ENCODE data around the gene DGCR8.

Gene DGCR8

DNA sequence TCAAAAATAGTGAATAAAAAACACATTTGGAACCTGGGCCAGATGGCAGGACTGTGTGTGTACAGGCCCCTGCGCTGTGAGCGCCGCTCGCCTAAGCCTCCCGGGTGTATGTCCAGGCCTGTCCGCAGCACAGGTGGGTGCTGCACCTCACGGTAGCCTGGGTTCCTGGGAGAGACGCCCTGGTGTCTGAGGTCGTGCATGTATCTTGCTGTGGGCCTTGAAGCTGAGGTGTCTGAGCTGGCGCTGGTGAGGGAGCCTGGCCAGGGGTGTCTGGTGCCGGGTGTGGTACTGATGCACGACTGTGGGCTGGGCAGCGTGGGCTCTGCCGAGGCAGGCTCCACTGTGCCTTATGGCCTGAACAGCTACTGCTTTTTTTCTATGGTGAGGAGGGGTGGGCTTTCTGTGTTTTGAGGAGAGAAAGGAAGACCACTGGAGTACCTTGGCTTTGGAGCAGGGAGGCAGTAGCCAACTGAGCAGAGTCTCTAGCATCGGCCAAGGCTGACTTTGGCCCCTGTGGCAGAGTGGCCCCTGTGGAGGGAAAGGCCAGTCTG is 47.4 kb downstream of the DGCR8 start:
- no peak for DNase-seq

DNA sequence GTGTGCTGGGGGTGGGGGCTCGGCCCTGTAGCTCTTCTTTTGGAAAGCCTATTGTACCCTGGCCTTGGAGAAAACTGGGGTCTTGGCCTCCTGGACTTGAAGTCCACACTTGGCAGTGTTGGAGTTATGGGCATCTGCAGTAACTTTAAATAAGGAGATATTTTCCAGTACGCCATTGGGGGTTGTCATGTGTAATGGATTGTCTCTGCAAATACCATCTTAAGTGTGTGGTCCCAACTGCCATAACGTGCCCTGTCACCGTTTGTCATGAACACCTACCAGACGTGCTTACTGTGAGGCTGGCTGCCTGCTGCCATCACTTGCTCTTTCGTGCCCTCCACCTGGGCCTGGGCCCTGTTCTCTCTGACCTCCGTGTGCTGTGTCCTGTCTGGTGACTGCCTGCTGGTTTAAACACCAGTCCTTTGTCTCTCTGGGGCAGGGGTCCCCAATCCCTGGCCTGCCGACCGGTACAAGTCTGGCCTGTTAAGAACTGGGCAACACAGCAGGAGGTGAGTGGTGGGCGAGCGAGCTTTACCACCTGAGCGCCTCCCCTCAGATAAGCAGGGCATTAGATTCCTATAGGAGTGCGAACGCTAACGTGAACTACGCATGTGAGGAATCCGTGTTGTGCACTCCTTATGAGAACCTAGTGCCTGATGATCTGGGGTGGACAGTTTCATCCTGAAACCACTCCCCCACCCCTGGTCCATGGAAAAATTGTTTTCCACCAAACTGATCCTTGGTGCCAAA is 48.0 kb downstream of the DGCR8 start:
- no peak for DNase-seq

DNA sequence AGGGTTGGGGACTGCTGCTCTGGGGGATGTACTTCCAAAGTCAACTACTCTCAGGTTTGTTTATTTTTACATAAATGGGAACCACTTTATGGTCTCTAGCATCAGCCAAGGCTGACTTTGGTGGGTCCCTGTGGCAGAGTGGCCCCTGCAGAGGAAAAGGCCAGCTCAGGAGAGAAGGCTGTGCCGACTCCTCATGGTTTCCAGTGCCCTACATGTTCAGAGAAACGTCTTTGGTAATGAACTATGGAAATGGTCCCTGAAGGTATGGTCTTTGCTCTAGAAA is 48.5 kb downstream of the DGCR8 start:
- no peak for DNase-seq

DNA sequence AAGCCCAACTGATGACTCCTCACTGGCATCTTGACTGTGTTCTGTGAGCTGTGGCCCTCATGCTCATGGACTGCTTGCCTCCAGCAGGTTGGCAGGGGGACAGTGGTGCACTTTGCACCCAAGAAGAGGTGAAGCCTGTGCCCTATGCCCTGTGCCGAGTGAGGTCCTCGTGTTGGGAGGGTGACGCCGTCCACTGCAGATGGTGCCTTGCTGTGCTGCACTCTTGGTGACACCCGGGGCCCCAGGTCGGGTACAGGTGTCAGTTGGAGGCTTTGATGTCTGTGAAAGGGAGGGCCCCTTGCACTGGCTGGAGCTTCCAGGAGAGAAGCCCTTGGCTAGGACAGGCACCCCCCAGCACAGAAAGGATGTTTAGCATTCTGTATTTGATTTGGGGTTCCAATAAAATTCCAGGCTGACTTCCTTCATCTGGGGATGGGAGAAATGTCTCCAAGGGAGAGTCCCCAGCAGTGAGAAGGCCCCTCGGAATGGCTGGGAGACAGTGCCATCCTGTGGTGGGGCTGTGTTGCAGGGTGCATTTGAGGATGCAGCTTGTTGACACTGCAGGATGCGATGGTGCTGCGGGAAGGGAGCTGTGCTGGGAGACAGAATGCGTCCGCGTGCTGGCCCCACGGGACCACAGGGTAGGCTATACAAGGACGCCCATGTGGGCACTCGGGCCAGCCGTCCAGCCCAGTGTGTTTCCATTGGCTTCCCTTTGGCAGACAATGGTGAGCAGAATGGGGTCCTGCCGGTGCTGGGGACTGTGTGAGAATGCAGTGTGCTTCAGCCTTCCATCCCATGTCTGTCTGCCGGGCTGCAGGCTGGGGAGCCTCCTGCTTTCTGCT is 49.1 kb downstream of the DGCR8 start:
- DNase-seq: peak; percentile 42

DNA sequence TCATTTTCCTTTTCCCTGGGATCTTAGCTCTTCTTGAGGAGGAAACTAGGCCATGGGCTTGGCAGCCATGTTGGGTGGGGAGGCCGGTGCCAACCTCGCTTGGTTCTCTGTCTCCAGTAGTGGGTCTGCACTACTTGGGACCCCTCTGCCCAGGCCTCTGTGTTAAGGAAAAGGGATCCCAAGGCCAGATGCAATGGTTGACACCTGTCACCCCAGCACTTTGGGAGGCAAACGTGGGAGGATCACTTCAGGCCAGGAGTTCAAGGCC is 49.6 kb downstream of the DGCR8 start:
- DNase-seq: no peak

DNA sequence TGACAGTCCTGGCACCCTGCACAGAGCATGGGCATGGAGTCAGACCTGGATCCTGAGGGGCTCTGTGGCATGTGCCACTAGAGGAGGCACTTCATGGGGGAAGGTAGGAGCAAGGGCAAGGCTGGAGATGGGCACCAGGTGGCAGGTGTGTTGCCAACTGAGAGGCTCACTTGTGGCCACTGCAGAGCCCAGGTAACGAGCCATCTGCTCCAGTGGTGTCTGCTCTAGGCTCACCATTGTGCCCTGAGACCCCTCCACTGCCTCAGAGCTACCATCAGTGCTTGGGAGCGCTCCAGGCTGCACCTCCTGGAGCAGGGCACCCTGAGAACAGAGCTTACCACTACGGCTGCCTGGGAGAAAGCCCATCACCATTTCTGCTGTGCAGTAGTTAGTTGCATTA is 50.3 kb downstream of the DGCR8 start:
- no peak for DNase-seq

DNA sequence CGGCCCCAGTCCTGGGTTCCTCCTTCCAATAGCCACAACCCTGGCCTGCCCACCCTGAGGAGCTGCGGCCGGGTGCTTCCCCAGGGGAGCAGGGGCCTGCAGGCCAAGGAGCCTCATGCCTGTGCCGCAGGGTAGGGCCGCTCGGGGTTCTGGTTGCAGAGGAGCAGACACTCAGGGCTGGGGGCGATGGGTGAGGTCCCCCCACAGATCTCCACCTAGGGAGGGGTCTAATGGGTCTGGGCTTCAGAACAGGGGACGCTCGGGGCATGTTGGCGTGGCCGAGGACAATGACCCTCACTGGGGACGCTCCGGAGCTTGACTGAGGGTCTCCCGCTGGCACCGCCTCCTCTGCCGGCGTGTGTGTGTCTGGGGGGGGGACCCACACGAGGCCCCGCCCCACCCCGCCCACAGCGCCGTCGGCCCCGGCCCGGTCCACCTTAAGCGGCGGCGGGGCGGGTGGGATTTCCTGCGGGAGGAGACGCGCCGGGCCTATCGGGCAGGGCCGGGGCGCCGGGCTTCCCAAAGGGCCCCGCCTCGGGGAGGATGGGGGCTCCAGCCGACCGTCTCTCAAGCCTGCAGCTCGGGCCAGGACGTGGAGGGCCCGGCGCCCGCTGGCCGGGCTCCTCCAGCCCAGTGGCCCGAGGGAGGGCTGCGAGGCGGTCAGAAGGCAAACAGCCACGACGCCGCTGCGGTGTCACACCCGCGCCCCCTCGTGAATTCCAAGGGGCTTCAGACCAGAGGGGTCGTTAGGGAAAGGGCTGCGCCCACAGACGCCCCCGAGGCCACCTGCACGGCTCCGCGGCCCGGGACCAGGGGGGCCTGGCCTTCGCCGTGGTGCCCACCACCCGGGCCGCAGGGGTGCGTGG is 50.9 kb downstream of the DGCR8 start:
- peak; percentile 79 for DNase-seq

DNA sequence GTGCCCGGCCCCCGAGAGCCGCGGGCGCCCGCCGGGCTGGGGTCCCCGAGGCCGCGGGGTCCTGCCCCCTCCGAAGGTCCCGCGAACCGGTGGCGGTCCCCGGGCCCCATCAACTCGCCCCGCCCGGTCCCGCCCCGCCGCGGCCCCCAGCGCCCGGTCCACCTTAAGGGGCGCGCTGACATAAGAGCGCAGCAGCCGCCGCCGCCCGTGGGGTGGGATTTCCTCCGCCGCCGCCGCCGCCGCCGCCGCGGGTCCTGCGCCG is 51.5 kb downstream of the DGCR8 start, which contains the start of gene ZDHHC8:
Gene ZDHHC8 (plus strand): TSS at position 208 of the 262 bp plus-strand sequence. CDS start 144 bp downstream, outside the sequence.
- DNase-seq: peak; percentile 42

DNA sequence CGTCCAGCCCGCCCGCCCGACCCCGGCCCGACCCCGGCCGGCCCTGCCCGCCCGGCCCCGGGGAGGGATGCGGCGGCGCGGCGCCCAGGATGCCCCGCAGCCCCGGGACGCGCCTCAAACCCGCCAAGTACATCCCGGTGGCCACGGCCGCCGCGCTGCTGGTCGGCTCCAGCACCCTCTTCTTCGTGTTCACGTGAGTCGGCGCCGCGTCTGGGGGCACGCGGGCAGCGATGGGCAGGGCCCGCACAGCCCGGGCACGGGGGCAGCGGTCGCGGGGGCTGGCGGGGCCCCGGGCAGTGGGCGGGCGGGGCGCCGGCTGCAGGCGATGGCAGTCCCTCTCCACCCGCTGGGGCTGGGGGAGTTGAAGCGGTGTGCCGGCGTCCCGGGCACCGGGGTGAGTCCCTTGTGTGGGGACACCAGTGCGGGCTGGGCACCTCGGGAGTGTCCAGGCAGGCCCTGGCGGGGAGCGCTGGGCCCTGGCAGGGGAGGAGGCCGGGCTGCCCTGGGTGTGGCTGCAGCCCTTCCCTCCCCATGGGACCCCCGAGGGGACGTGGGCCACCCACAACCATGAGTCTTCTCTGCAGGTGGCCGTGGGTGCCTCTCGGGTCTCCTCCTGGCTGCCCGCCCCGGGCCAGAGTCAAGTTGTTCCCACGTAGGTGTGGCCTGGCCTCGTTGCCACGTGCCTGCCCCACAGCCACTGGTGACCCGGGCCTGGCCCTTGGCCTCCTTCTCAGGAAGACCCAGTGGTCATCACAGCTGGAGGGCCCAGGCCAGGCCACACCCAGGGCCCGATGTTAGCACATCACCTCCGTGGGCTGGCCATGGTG is 52.0 kb downstream of the DGCR8 start:
- DNase-seq: no peak

DNA sequence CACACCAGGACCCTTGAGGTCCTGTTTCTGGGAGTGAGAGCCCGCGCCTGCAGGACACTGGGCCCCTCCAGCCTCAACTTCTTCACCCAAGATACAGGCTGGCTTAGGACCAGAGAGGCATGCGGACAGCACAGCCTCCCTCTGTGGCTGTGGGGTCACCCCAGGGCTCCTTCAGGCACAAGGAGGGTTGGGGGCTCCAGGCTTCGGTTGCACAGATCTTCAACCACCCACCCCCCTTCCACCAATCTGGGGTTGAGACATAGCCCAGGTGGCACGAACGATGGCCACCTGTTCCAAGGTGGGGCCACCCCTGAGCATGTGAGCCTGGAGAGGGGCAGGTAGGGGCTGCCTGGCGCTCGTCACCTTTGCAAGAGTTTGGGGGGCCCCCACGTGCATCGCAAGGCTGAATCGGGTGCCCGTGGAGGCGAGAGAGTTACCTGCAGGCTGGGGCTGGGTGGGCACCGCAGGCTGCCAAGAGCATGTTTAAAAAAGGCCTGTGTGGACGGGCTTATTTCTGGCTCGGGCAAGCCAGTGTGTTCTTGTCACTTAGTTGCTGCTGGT is 52.7 kb downstream of the DGCR8 start:
- DNase-seq: no peak

DNA sequence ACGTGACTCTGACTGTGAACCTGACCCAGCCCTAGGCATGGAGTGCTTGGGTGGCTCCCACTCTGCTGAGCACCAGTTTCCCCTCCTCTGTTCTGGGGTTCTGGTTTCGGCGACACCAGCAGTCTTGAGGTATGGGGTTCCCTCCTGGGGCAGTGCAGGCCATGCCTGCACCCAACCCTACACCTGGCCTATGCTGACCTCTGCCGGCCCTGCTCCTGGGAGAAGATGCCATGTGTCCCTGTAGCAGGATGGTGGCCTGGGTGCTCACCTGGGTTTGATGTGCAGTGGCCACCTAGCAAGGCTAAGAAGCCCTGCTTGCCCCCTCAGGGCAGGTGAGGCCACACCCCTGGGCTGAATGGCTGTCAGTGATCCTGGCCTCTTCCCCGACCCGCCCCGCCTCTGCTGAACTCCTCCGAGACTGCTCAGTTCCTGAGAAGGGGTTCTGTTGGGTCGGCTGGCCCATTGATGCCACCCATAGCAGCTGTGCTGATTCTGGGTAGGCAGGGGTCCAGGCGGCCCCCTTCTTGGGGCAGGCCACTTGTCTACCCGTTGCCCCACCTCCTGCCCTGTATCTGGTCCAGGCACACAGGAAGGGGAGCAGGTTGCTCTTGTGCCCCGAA is 54.0 kb downstream of the DGCR8 start:
- DNase-seq: no peak

DNA sequence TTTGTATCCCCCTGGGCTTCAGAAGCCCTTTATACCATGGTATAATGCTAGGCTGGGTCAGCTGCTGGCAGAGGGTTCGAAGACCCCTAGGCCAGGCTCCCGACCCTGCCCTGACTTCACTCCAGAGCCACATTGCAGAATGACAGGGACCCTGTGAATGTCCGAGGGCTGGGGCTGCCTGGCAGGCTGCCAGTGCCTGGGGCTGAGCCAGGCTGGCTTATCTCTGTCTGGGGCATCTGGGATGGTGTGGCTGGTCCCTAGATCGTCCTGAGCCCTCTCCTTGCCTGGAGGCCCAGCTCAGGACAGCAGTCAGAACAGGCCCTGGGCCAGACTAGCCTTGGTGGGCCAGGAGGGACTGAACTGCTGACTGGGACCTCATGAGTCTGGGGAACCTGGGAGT is 55.2 kb downstream of the DGCR8 start:
- no peak for DNase-seq

DNA sequence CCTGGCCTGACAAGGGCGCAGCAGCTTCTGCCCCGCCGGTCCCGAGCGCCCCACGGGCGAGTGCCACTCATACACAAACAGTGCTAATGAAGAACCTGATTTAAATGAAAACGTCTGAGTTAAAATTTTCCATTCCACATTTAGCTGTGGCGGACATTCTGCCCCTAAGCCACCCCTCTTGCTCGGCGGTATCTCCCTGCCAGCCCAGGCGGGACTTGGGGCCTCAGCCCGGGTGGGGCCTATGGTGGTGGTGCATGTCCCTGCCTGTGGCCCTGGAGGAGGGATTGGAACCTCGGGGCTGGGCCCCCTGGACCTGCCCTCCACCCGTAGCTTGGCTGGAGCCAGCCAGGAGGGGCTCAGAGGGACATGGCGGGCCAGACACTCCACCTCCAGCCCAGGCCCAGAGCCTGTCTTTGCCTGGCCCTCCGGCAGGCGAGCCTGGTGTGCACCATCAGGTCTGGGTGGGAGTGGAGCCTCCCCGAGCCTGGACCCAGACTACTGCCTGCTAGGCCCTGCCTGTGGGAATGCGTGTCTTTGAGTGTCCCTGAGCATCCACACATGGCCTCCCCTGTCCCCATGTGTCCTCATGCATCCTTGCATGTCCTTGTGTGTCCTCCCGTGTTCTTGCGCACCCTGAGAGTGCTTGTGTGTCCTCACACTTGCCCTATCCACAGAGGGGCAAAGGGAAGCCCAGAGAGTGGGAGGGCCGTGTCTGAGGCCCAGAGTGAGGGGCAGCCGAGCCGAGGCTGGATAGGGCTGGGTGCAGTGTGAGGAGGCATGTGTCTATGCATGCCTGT is 56.0 kb downstream of the DGCR8 start:
- DNase-seq: no peak

DNA sequence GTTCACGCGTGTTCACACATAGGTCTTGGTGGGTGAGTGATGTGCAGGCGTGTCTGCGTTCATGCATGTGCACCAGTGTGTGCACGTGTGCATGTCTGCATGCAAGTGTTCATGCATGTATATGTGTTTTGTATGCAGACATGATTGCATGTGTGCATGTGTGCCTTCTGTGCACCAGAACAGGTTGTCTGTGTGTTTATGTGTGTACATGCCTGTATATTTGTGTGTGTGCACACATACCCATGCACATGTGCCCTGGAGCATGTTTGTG is 56.5 kb downstream of the DGCR8 start:
- no peak for DNase-seq

DNA sequence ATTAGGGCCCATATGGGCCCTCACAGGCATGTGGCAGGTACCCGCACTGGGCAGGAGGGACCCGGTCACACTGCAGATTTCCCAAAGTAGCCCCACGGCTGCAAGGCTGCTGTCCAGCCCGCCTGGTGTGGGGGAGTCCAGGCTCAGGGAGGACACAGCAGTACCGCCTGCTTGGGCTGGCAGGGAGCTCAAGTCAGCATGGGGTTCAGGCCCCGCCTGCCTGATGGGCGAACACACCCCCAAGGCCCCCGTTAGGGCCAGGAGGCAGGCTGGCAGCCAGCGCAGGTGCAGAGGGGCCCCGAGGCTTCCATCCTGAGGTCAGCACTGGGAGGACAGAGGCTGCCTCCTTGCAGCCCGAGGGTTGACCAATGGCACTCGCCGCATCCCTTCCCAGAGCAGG is 57.1 kb downstream of the DGCR8 start:
- no peak for DNase-seq

DNA sequence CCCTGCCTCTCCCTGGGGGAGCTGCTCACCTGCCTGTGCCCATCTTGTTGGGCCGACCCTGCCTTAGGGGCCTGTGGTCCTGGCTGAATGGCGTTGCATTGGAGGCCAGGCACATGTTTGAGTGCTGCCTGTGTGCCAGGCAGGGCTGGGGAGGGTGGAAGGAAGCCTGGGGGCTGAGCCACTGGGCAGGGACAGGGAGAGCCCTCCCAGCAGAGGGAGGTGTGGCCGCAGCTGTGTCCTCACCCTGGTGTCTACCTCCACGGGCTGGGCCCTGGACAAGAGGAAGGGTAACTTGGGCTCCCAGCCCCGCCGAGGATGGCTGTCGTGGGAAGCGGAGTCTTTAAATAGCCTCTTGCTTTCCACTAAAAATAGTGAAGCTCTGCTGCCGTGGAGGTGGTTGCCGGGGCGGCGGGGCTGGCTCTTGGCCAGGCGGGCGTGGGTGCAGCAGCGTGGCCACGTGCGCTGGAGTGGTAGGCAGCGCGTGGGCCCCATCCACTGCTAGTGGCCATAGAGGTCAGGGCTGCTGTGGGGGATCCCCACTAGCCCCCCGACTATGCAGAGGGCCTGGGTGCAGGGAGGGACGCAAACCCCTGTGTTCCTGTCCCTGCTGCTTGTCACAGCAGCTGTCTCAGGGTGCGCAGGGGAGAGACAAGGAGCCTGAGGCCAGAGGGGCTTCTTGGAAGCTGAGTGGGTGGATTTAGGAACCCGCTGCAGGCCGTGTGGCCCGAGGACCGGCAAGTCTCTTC is 57.8 kb downstream of the DGCR8 start:
- no peak for DNase-seq

DNA sequence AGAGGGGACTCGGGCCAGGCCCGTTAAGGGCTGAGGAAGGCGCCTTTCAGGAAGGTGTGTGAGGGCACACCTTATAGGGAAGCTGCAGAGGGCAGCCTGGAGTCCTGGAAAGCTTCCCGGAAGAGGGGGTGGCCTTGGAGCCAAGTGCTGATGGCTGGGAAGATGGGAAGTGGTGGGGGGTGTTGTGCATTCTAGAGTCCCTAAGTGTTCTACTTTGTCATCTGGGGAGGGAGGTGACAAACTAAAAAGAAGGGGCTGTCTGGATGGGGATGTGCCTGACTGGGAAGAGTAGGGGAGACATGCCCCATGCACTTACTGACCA is 58.3 kb downstream of the DGCR8 start:
- DNase-seq: no peak

DNA sequence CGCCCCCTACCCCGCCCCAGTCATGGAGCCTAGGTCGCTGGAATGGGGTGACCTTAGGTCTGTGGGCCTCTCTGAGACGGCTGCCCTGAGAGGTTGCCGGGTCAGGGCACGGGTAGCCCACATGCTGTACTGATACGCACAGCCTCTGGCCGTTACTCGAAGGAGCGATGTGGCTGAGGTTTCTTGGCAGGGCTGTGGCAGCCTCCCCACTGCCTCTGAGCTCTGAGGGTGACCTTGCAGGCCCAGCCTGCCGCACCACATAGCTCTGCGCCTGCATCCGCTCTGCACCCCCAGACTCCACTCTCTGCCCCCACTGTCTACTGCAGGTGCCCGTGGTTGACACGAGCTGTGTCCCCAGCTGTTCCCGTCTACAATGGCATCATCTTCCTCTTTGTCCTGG is 58.8 kb downstream of the DGCR8 start:
- no peak for DNase-seq

DNA sequence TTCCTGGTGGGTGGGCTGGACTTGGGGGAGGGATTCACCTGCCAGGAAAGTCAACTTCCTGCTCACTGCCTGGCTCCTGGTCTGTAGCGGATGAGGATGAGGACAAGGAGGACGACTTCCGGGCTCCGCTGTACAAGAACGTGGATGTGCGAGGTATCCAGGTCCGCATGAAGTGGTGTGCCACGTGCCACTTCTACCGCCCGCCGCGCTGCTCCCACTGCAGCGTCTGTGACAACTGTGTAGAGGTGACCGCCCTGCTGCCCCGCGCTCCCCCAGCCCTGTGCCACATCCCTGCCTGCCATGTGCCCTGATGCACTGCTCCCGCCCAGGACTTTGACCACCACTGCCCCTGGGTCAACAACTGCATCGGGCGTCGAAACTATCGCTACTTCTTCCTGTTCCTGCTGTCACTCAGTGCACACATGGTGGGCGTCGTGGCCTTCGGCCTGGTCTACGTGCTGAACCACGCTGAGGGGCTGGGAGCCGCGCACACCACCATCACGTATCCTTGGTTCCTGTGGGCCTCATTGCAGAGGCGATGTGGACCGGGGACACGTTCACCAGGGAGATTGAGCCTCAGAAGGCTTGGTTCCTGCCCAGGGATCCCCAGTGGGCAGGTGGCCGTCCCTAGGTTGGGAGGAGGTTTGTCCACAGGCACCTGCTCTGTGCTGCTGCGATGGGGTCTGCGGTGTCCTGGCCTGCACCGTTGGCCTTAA is 59.5 kb downstream of the DGCR8 start:
- DNase-seq: no peak

DNA sequence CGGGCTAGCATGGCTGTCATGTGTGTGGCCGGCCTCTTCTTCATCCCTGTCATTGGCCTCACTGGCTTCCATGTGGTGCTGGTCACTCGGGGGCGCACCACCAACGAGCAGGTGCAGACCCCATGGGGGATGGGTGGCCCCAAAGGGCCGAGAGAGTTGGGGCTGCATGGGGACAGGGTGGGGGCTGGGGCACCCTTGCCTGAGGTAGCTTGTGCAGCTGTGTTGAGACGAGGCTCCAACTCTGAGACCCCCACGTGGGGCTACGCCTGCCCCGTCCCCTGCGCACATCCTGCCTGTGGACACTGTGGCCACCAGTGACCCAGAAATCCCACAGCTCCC is 60.0 kb downstream of the DGCR8 start:
- no peak for DNase-seq
